ENCODE results near the gene MSH2.
"Not testable (repeated sequence)": the region's sequence is repeated elsewhere in the genome, so short reads cannot be mapped to it uniquely, and the experiment has no call there.

The MSH2 gene

DNA sequence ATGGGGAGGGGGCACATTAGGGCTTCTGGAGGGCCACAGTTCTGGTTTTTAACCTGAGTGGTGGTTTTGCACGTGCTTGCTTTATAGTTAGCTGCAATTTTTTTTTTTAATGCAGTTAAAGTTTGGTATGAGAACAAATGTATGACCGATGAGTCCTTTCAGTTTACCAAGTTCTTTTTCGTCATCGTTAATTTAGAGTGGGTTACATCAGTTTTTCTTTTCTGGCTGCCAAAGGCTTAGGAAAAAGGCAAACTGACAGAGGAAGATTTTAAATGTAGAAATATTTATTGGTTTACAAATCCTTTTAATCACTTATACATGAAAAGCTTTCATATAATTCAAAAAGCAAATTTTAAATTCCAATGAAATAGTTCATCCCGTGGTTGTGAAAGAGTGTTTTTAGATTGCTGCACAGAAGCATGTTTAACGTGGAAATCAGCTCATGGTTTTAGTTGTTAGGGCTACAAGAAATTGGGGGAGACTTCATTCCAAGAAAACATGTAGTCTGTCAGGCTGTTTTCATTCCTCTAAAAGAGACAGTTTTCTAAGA, 82.9 kb downstream of the MSH2 start:
- no peak for DNase-seq

GRCh38 chr2:47486841-47487497, 84.0 kb downstream of the MSH2 start:
- DNase-seq: no peak

- DNase-seq: no peak
These were observed 84.5 kb downstream of the MSH2 start for GRCh38 chr2:47487498-47487875.

GRCh38 chr2:47488870-47489584, 86.1 kb downstream of the MSH2 start:
- DNase-seq: no peak

DNA sequence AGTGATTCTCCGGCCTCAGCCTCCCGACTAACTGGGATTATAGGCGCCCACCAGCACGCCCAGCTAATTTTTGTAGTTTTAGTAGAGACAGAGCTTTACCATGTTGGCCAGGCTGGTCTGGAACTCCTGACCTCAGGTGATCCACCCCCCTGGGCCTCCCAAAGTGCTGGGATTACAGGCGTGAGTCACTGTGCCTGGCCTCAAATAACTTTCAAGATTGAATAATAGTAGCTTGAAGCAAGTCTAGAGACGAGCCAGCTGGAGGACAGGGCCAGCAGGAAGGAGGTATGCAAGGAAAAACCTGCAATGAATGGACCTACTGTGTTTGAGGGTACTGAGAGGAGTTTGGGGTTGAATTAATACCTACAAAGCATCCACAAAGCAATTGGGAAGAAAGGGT, 87.5 kb downstream of the MSH2 start:
- no peak for DNase-seq

GRCh38 chr2:47493317-47494035, 90.5 kb downstream of the MSH2 start:
- no peak for DNase-seq

DNA sequence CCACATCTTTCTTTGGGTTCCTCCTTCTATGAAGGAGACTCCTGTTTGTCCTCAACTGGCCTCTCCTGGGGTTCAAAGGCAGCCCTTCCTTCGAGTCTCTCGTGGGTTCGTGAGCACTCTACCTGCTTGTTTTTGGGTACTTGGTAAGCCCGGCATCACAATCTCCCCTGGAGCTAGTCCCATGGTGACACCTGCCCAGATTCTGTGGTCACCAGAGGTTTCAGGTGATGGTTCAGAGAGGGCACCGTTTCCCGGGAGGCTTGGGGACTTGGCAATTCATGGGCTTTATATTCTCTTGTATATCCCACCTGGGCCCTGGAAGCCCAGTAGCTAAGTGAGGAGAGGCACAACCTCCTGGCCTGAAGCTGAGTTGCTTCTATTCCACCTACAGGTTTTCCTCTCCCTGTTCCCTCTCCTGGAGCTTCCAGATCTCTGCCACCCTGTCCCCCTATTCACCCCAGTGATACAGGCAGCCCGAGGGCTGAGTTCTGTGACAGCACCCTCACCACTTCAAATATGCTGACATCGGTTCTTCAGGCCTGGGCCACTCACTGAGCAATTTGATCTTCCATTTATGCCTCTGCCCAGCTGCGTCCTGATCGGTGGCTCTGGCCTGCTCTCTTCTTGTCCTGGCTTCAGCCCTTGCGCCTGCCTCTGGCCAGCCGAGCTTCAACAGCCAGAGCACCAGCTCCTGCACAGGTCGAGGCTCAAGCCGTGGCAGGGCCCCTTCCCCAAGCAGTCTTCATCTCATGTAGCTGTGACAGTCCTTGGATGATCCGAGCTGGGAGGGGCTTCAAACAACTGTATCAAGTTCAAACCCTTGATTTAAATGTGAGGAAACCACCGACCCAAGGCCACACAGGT, 91.5 kb downstream of the MSH2 start:
- DNase-seq: no peak

GRCh38 chr2:47497843-47498460, 95.0 kb downstream of the MSH2 start:
- no peak for DNase-seq

- no peak for DNase-seq
These were observed 96.1 kb downstream of the MSH2 start for GRCh38 chr2:47499093-47499492.

DNA sequence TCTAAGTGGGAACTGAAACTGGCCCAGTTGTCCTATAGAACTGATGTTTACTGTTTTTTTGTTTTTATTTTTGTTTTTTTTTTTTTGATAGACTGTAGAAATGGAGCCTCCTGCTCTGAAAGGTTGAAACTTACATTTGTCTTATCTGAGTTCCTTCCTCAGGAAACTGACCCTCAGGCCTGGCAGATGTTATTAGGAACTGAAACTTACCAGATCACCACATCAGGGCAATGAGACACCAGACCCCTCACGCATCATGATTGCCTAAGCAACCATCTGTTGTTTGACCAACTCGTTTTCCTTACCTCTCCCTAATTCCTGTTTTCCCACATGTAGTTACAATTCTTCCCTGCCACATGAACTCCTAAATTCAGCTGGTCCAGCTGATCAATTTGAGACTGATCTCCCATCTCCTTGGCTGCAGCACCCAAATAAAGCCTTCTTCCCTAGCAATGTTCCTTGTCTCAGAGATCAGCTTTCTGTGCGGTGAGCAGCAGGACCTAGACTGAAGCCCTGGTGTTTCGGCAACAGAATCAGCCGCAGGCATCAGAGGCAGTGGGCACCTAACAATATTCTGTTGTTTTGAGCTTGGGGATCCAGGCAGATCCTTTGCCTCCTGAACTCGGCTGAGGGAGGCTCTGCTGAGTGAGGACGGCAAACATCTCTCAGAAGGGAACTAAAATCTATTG, 96.8 kb downstream of the MSH2 start:
- DNase-seq: no peak

GRCh38 chr2:47501374-47502200, 98.6 kb downstream of the MSH2 start:
- no peak for DNase-seq

DNA sequence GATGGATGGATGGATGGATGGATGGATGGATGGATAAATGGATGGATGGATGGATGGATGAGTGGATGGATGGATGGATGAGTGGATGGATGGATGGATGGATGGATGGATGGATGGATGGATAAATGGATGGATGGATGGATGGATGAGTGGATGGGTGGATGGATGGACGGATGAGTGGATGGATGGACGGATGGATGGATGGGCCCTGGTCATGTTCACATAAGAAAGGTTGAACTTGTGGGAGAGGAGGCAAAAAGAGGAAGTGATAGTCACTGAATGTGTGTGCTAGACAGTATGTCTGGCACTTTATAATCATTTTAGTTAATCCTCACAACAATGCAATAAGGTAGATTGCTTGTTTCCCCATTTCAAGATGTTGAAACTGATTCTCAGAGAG, 99.5 kb downstream of the MSH2 start:
- DNase-seq: not testable (repeated sequence)

DNA sequence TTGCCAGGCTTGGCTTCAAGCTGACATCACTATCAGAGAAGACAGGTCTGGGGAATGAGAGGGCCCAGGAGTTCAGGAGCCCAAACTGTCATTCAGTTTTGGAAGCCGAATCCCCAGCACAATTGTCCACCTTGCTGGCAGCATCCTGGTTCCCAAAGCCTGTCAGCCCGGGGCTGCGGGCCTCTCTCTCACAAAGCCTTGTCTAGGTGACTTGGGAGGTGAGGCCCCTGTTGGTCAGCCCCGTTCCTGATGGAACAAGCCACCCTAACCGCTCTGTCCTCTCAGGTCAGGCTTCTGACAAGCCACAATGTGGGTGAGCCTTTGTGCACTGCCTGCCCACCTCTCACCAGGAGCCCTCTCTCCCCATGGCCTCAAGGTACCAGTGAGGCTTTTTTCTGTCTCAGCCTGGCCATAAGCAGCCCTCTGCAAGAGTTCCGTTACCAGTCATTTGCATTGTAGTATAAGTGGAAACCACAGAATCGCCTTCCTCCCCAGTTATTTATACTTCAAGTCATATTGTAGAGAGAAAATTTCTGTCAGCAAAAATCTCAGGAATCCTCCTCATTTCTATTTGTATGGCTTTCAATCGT, 100.6 kb downstream of the MSH2 start:
- DNase-seq: no peak

DNA sequence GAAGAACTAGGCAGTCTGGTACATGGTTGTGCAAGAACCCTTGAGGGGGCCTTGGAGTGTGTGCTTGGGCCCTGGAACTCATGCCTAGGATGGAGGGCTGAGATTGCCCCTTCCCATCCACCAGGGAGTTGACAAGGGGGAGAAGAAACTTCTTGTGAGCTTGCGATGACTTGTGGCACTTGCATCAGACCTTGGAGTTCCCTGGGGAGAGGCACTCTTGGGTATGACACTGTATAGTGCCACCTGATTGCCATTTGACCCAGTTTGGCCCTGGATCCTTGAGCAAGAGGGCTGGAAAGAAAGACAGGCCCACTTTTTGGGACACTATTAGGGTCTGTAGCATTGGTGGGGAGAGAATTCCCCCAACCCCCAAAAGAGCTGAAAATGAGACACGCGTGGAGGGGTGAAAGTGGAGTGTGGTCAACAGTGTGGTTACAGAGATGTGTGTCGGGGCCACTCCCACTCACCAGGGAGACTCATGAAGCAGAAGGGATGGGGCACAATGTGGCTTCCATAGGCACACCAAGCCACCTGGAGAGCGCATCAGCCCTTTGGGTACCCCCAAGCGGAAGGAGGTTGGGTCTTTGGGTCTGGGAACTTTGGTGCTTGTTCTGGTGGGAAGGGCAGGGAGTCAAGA, 101.3 kb downstream of the MSH2 start:
- no peak for DNase-seq

DNA sequence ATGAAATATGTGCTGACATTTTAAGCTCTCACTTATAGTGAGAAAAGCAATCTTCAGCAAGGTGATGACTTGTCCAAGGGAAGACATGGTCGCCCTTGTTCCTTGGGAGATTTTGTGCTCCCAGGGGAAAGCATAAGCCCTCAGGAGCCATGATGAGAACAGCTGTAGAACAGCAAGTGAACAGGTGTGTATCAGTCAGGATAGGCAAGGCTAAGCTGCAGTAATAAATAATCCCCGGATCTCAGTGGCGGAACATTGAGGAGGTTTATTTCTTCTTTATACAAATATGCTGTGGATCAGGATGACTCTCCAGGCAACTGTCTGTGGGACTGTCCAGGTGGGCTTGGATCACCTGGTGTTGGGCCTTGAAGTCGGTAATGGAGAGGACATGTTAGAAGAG, 103.1 kb downstream of the MSH2 start:
- DNase-seq: no peak

- no peak for DNase-seq
These were observed 103.5 kb downstream of the MSH2 start for GRCh38 chr2:47506436-47506835.

DNA sequence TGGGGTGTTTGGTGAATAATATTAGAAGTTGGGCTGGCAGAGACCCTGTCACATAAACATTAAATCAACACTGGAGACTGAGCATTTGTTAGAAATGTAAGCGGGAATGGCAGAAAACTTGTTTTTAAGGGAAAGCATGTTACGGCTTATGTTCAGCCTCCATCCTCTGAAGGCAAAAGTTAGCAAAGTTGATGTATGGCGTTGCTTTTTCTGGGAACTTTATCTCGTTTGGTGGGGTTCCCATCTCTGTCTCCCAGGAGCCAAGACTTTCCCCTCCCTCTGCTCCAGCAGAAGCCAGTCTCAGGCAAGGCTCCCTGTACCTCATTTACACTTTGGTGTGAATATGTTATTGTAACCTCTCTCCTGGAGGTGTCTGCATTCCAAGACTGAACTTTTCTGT, 105.1 kb downstream of the MSH2 start:
- no peak for DNase-seq

- no peak for DNase-seq
These were observed 105.7 kb downstream of the MSH2 start for GRCh38 chr2:47508641-47509040.

DNA sequence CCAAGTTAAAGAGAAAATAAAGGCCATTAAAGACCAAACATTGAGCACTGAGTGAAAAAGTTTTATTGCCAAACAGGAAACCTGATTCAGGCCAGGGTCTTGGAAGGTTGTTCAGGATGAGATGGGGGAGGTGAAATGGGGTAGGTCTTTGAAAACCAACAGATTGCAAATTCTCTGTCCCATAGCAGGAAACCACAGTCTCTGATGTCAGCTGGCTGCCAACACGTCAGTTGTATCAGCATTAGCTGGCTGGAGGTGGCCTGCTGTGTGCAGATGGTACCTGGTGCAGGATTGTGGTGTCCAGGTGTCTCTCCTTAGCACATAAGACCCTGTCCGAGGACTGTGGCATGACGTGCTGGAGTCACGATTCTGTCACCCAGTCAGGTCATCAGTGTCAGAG, 106.3 kb downstream of the MSH2 start:
- DNase-seq: no peak

GRCh38 chr2:47509821-47510385, 106.9 kb downstream of the MSH2 start:
- no peak for DNase-seq
